Caco-2 (cell line): ENCODE results near the gene ZNF98. TPM values are rescaled to one million over a fixed set of nuclear protein-coding genes. Genes with fewer than 3 reads are reported as not detected.

Source experiments
- BruUV-seq: library from RNA; stranded (reverse); fragments of 400-500 nt; replicated peaks from 2 replicates; lab custom pipeline; 2021; lab: Mats Ljungman, UMichigan
- CTCF ChIA-PET: fragments of 300-600 bp; sonication (Branson Sonifier 250); formaldehyde crosslinking; loops from one replicate; lab custom pipeline; 2022; ENCODE audit warnings: antibody characterized with exemption; lab: Charles Lee
- POLR2A ChIA-PET: fragments of 300-600 bp; sonication (Branson Sonifier 250); formaldehyde crosslinking; loops from one replicate; lab custom pipeline; 2022; ENCODE audit warnings: antibody characterized with exemption; lab: Charles Lee
- DNase-seq, 2 experiments: peaks; one replicate each; pipeline versions ENCODE4 v3.0.0 to v3.0.0-alpha.2; 2020 to 2022
- H3K27me3 ChIP-seq: replicated peaks from 2 replicates; pipeline ENCODE4 v1.6.0; 2011; ENCODE audit warnings: low read length; ENCODE audit not compliant: control insufficient read depth, insufficient read depth
- H3K36me3 ChIP-seq: 2 replicates; pipeline ENCODE4 v1.5.1; 2011; ENCODE audit warnings: low read length; ENCODE audit not compliant: control insufficient read depth, insufficient read depth
- H3K4me1 ChIP-seq: fragments of 250-450 bp; sonication (Bioruptor Pico); 2 replicates; pipeline ENCODE4 v1.5.1; 2020; ENCODE audit warnings: mild to moderate bottlenecking
- H3K4me3 ChIP-seq: 2 replicates; pipeline ENCODE4 v1.5.1; 2011; ENCODE audit warnings: low read depth, mild to moderate bottlenecking, control low read depth, low read length
- H3K9me3 ChIP-seq: fragments of 250-450 bp; sonication (Bioruptor Pico); 2 replicates; pipeline ENCODE4 v1.5.1; 2020; ENCODE audit warnings: mild to moderate bottlenecking, moderate library complexity
- H3K27ac Mint-ChIP-seq: one replicate; pipeline ENCODE4 v1.8.0; 2022; ENCODE audit warnings: mixed read lengths; ENCODE audit not compliant: unreplicated experiment
- H3K27me3 Mint-ChIP-seq: one replicate; pipeline ENCODE4 v1.8.0; 2022; ENCODE audit warnings: mixed read lengths; ENCODE audit not compliant: insufficient read depth, unreplicated experiment
- H3K36me3 Mint-ChIP-seq: one replicate; pipeline ENCODE4 v1.8.0; 2022; ENCODE audit warnings: mild to moderate bottlenecking, mixed read lengths; ENCODE audit not compliant: insufficient read depth, unreplicated experiment
- H3K4me1 Mint-ChIP-seq: one replicate; pipeline ENCODE4 v1.8.0; 2022; ENCODE audit warnings: low read depth, mixed read lengths; ENCODE audit not compliant: unreplicated experiment
- H3K4me3 Mint-ChIP-seq: one replicate; pipeline ENCODE4 v1.8.0; 2022; ENCODE audit warnings: mild to moderate bottlenecking, moderate library complexity, mixed read lengths; ENCODE audit not compliant: unreplicated experiment
- H3K9me3 Mint-ChIP-seq: one replicate; pipeline ENCODE4 v1.8.0; 2022; ENCODE audit warnings: mixed read lengths; ENCODE audit not compliant: unreplicated experiment
- intact Hi-C: fragments of 100-400 bp; cut with micrococcal nuclease; formaldehyde crosslinking; loops from one replicate; pipeline ENCODE4 v1.10.0; 2022; ENCODE audit not compliant: unreplicated experiment
- total RNA-seq: library from RNA; stranded (reverse); gene quantifications from 2 replicates; pipeline ENCODE4 v1.2.3, GENCODE V29; 2022
- TF ChIP-seq, protein P1 (sequence below), 2 experiments: fragments of 200-600 bp in 1 of 2; IDR thresholded peaks; 1 replicate in 1 of 2; 2 replicates in 1 of 2; pipeline versions ENCODE4 v1.5.1 to v1.8.0; 2011 to 2022; ENCODE audit warnings: antibody characterized with exemption in 1 of 2, control low read depth in 1 of 2, inconsistent platforms in 1 of 2, low read depth in 1 of 2, low read length in 1 of 2, mild to moderate bottlenecking in 1 of 2, moderate library complexity in 1 of 2; ENCODE audit not compliant: insufficient read depth in 1 of 2, severe bottlenecking in 1 of 2, unreplicated experiment in 1 of 2

ZNF98 gene
- total RNA-seq, 1 experiment from 2014 or later, result not detected

DNA sequence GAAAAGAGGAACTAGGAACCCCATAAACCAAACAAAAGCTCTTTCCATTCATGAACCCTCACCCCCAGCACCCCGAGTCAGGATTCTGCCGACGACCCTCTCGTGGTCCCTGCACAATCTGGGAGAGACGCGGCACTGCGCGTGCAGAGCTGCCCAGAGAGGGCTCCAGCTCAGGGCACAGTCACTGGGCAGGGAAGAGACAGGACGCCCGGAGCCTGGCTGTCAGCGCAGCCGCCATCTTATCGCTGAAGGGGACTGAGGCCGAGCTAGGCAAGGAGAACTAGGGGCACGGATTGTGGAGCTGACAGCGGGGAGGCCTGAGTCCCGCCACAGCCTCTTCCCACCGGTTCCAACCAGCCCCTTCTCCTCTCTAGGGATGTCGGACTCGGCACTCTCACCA is 349 bp downstream of the ZNF98 start:
- no peaks in the 10 kb centered on the region for H3K27me3 ChIP-seq
- no peak overlapping the region for H3K4me3 ChIP-seq
- no peak for DNase-seq
- ChIA-PET POLR2A (no interaction called here), CTCF (interaction anchor here (0.6 kb wide), 1 partner anchor 617 kb away, joined by 3 read pairs; no protein-coding TSS in a partner anchor)
- H3K9me3 ChIP-seq, result no peaks in the 10 kb centered on the region
- Mint-ChIP-seq H3K4me1 (no peaks in the 10 kb centered on the region), H3K27me3 (no peaks in the 10 kb centered on the region), H3K27ac (no peak overlapping the region), H3K9me3 (peaks cover 10% of the 10 kb centered on the region), H3K4me3 (no peak overlapping the region), H3K36me3 (no peaks in the 10 kb centered on the region)
- no TSS peak for BruUV-seq
- TF ChIP-seq, protein P1, sequence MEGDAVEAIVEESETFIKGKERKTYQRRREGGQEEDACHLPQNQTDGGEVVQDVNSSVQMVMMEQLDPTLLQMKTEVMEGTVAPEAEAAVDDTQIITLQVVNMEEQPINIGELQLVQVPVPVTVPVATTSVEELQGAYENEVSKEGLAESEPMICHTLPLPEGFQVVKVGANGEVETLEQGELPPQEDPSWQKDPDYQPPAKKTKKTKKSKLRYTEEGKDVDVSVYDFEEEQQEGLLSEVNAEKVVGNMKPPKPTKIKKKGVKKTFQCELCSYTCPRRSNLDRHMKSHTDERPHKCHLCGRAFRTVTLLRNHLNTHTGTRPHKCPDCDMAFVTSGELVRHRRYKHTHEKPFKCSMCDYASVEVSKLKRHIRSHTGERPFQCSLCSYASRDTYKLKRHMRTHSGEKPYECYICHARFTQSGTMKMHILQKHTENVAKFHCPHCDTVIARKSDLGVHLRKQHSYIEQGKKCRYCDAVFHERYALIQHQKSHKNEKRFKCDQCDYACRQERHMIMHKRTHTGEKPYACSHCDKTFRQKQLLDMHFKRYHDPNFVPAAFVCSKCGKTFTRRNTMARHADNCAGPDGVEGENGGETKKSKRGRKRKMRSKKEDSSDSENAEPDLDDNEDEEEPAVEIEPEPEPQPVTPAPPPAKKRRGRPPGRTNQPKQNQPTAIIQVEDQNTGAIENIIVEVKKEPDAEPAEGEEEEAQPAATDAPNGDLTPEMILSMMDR (IDR thresholded peaks at IDR 0.05; ENCODE audit: insufficient read depth in 1 of 2, low read depth in 1 of 2, low read length in 1 of 2, severe bottlenecking in 1 of 2, unreplicated experiment in 1 of 2), result no peak
- no peaks in the 10 kb centered on the region for H3K4me1 ChIP-seq
- no peaks in the 10 kb centered on the region for H3K36me3 ChIP-seq
- intact Hi-C loops, result no loop called here

DNA sequence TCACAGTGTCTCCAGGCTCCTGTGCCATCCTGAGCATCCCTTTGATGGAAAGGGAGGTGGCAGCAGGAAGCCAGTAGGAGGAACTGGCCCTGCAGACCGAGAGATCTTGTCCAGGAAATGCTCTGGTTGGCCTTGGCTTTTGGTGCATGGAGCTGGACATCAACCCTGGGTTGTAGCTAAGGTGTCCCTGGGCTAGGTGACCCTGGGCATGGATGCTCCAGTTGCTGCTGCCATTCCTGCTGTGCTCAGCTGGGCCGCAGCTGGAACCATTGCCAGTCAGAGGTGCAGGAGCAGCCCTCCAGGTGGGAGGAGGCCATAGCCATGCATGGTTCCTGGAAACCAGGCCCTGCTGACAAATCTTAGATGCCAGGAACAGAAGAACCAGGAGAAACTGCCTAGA is 67.5 kb downstream of the ZNF98 start:
- intact Hi-C loops, result no loop called here
- CTCF ChIA-PET, result no interaction called here
- Histone ChIP-seq H3K27me3 (no peaks in the 10 kb centered on the region), H3K4me1 (no peaks in the 10 kb centered on the region), H3K36me3 (no peaks in the 10 kb centered on the region), H3K4me3 (no peak overlapping the region), H3K9me3 (no peaks in the 10 kb centered on the region)
- Mint-ChIP-seq H3K9me3 (peaks cover 9% of the 10 kb centered on the region), H3K4me1 (no peaks in the 10 kb centered on the region), H3K27me3 (no peaks in the 10 kb centered on the region), H3K4me3 (no peak overlapping the region), H3K27ac (no peak overlapping the region), H3K36me3 (no peaks in the 10 kb centered on the region)
- no TSS peak for BruUV-seq
- POLR2A ChIA-PET, result no interaction called here
- TF ChIP-seq, protein P1 (IDR thresholded peaks at IDR 0.05; ENCODE audit: insufficient read depth in 1 of 2, low read depth in 1 of 2, low read length in 1 of 2, severe bottlenecking in 1 of 2, unreplicated experiment in 1 of 2), result no peak
- no peak for DNase-seq

Other genes starting within 250 kb of the ZNF98 start
- gene ZNF676, start 225.4 kb downstream of the ZNF98 start, total RNA-seq, result not detected in 2 replicates
- not detected in 2 replicates for gene ZNF729, start 135.9 kb downstream of the ZNF98 start, total RNA-seq
- not detected in 2 replicates for gene ZNF492, start 212.0 kb upstream of the ZNF98 start, total RNA-seq